Subcutaneous preadipocyte (primary cell): Measurements from ENCODE around the gene SPATA17. TPM values are rescaled to one million over a fixed set of nuclear protein-coding genes. Genes with fewer than 3 reads are reported as not detected.

Experiments used
- small RNA-seq: library from RNA; depleted of rRNA; stranded (forward); fragments of <200 nt; gene quantifications from one replicate; pipeline ENCODE3, GENCODE V24; 2012
- total RNA-seq: library from RNA; depleted of rRNA; stranded (reverse); fragments of >200 nt; gene quantifications from 2 replicates; pipeline ENCODE4 v1.2.3, GENCODE V29; 2012

The SPATA17 gene, protein sequence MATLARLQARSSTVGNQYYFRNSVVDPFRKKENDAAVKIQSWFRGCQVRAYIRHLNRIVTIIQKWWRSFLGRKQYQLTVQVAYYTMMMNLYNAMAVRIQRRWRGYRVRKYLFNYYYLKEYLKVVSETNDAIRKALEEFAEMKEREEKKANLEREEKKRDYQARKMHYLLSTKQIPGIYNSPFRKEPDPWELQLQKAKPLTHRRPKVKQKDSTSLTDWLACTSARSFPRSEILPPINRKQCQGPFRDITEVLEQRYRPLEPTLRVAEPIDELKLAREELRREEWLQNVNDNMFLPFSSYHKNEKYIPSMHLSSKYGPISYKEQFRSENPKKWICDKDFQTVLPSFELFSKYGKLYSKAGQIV
- 0.98 and 1.1 TPM in 2 replicates for total RNA-seq

GRCh38 chr1:217630711-217631591, at the start of gene SPATA17, which contains the start of gene GPATCH2:
Gene SPATA17 (plus strand): TSS chr1:217631344. CDS start chr1:217631379, 35 bp downstream.
Gene GPATCH2 (minus strand): TSS chr1:217631090. CDS start chr1:217630971, 119 bp downstream.

Small RNA genes lying within 50 kb of the gene (small RNA-seq; reads per million reads assigned to genes)
- gene UBBP2: not detected

Other genes starting within 250 kb of the SPATA17 start
- gene GPATCH2, start 254 bp upstream of the SPATA17 start, total RNA-seq: 16.5 and 19.5 TPM in 2 replicates